Hepatocyte (in vitro differentiated cells): ENCODE measurements around the gene PLVAP. TPM values are rescaled to one million over a fixed set of nuclear protein-coding genes. Genes with fewer than 3 reads are reported as not detected.

Source experiments
- DNase-seq: peaks from one replicate; pipeline ENCODE4 v3.0.0-alpha.2; 2016; ENCODE audit warnings: low spot score
- H2AFZ ChIP-seq: fragments of 200-600 bp; sonication (generic); 2 replicates; pipeline ENCODE4 v1.6.0; 2016; ENCODE audit warnings: antibody characterized with exemption, mild to moderate bottlenecking
- H3K27ac ChIP-seq: fragments of 200-600 bp; sonication (generic); 2 replicates; pipeline ENCODE4 v1.5.1; 2016; ENCODE audit warnings: mild to moderate bottlenecking
- H3K27me3 ChIP-seq: fragments of 200-600 bp; sonication (generic); 2 replicates; pipeline ENCODE4 v1.6.1; 2016
- H3K36me3 ChIP-seq: fragments of 200-600 bp; sonication (generic); replicated peaks from 2 replicates; pipeline ENCODE4 v1.5.1; 2016; ENCODE audit warnings: low read depth; ENCODE audit not compliant: insufficient read depth
- H3K4me1 ChIP-seq: fragments of 200-600 bp; sonication (generic); 2 replicates; pipeline ENCODE4 v1.5.1; 2016; ENCODE audit warnings: mild to moderate bottlenecking, moderate library complexity; ENCODE audit not compliant: insufficient read depth
- H3K4me2 ChIP-seq: fragments of 200-600 bp; sonication (generic); 2 replicates; pipeline ENCODE4 v1.6.0; 2016
- H3K4me3 ChIP-seq: fragments of 200-600 bp; sonication (generic); 2 replicates; pipeline ENCODE4 v1.5.1; 2016; ENCODE audit warnings: mild to moderate bottlenecking
- H3K79me2 ChIP-seq: fragments of 200-600 bp; sonication (generic); 2 replicates; pipeline ENCODE4 v1.6.0; 2017; ENCODE audit warnings: mild to moderate bottlenecking
- H3K9me2 ChIP-seq: fragments of 200-600 bp; sonication (generic); replicated peaks from 2 replicates; pipeline ENCODE4 v1.6.0; 2017; ENCODE audit warnings: mild to moderate bottlenecking; ENCODE audit not compliant: insufficient read depth
- H3K9me3 ChIP-seq: fragments of 200-600 bp; sonication (generic); 2 replicates; pipeline ENCODE4 v1.5.1; 2016; ENCODE audit warnings: low read depth, mild to moderate bottlenecking
- H4K20me1 ChIP-seq: fragments of 200-600 bp; sonication (generic); 2 replicates; pipeline ENCODE4 v1.6.0; 2016; ENCODE audit warnings: mild to moderate bottlenecking; ENCODE audit not compliant: insufficient read depth, poor library complexity, severe bottlenecking
- CTCF ChIP-seq: fragments of 200-600 bp; sonication (generic); IDR thresholded peaks from 2 replicates; pipeline ENCODE4 v1.5.1; 2016; ENCODE audit warnings: antibody characterized with exemption, mild to moderate bottlenecking; ENCODE audit not compliant: poor library complexity
- EZH2 ChIP-seq: fragments of 200-600 bp; sonication (generic); IDR thresholded peaks from 2 replicates; pipeline ENCODE4 v1.6.1; 2016; ENCODE audit warnings: antibody characterized with exemption, mild to moderate bottlenecking, borderline replicate concordance
- EZH2phosphoT487 ChIP-seq: fragments of 200-600 bp; sonication (generic); IDR thresholded peaks from one replicate; pipeline ENCODE4 v1.6.1; 2018; ENCODE audit warnings: antibody characterized with exemption, mild to moderate bottlenecking, low read depth, moderate library complexity; ENCODE audit not compliant: unreplicated experiment, severe bottlenecking
- WGBS: methylation state at CpG from one replicate; pipeline ENCODE4 v1.1.6; 2016; ENCODE audit warnings: low lambda C conversion rate; ENCODE audit errors: missing lambda C conversion rate; 5-methylcytosine and 5-hydroxymethylcytosine counted together
- polyA plus RNA-seq: library from polyadenylated mRNA; unstranded; fragments of >200 nt; fragmentation: Nextera tagmentation; extraction: Ambion mirVana; gene quantifications from 2 replicates; pipeline ENCODE4 v1.2.1, GENCODE V29; 2016
- total RNA-seq: library from RNA; depleted of rRNA; stranded (reverse); fragments of >200 nt; gene quantifications from 2 replicates; pipeline ENCODE4 v1.2.3, GENCODE V29; 2014

The PLVAP gene
- total RNA-seq (1.4 and 1.8 TPM in 2 replicates), polyA plus RNA-seq (2.5 and 5.3 TPM in 2 replicates)

- Histone ChIP-seq H2AFZ (no peak within 1 kb of the TSS), H4K20me1 (no peaks in the 10 kb centered on the region), H3K9me2 (no peaks in the 10 kb centered on the region), H3K4me1 (no peaks in the 10 kb centered on the region), H3K4me2 (no peak within 1 kb of the TSS), H3K9me3 (no peaks in the 10 kb centered on the region), H3K4me3 (no peak within 1 kb of the TSS), H3K27ac (no peak within 1 kb of the TSS), H3K79me2 (no peaks in the 10 kb centered on the region), H3K36me3 (no peaks in the 10 kb centered on the region), H3K27me3 (no peaks in the 10 kb centered on the region)
- TF ChIP-seq CTCF (no peak), EZH2 (no peak), EZH2phosphoT487 (no peak)
- WGBS = 84% methylated on average over 36 of the region's 39 CpGs
- DNase-seq = no peak
Measured at GRCh38 chr19:17376935-17377600, at the start of gene PLVAP. Gene PLVAP, minus strand, starts transcription at chr19:17377342. Its CDS starts 54 bp downstream, at chr19:17377288.

GRCh38 chr19:17424743-17425365, 47.7 kb upstream of the PLVAP start:
- peak; percentile 81 for DNase-seq
- H3K4me2 ChIP-seq = peak overlapping the region; percentile 71

GRCh38 chr19:17423429-17424208, 46.5 kb upstream of the PLVAP start:
- Histone ChIP-seq H3K4me3 (no peak overlapping the region), H4K20me1 (no peaks in the 10 kb centered on the region), H3K27me3 (no peaks in the 10 kb centered on the region), H3K9me3 (no peaks in the 10 kb centered on the region), H3K27ac (no peak overlapping the region), H3K9me2 (no peaks in the 10 kb centered on the region), H3K4me1 (peaks cover 6% of the 10 kb centered on the region), H3K79me2 (peaks cover 2% of the 10 kb centered on the region), H3K36me3 (no peaks in the 10 kb centered on the region), H2AFZ (no peak overlapping the region), H3K4me2 (no peak overlapping the region)
- no peak for DNase-seq
- TF ChIP-seq CTCF = no peak
- no peak for TF ChIP-seq EZH2phosphoT487
- no peak for TF ChIP-seq EZH2
- 95% methylated on average over 20 of the region's 20 CpGs for whole genome bisulfite sequencing

More at GRCh38 chr19:17424743-17425365, 47.7 kb upstream of the PLVAP start:
- TF ChIP-seq EZH2phosphoT487 (no peak), EZH2 (no peak), CTCF (peak; percentile 66)
- Histone ChIP-seq H3K27me3 (no peaks in the 10 kb centered on the region), H3K36me3 (no peaks in the 10 kb centered on the region), H2AFZ (no peak overlapping the region), H3K4me1 (no peaks in the 10 kb centered on the region), H4K20me1 (no peaks in the 10 kb centered on the region), H3K4me3 (no peak overlapping the region), H3K79me2 (peaks cover 2% of the 10 kb centered on the region), H3K9me2 (no peaks in the 10 kb centered on the region), H3K27ac (no peak overlapping the region), H3K9me3 (no peaks in the 10 kb centered on the region)
- WGBS = 8% methylated on average over 16 of the region's 27 CpGs
